ENCODE measurements around the gene STPG2. TPM values are rescaled to one million over a fixed set of nuclear protein-coding genes. Genes with fewer than 3 reads are reported as not detected.

STPG2 gene
- total RNA-seq, 1 donor from 2014 or later = not detected

DNA sequence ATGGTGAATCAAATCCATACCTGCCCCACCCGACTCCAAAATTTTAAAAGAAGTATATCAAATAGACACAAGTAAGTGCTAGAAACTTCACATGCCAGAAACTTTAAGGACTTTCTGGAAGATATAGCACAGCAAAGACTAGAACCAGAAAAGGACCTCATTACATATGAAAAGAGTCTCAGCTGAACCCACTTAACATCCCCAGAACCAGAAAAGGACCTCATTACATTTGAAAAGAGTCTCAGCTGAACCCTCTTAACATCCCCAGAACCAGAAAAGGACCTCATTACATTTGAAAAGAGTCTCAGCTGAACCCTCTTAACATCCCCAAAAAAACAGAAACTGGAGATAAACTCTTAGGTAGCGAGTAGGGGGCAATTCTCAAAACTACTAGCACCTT lies 32.3 kb downstream of the STPG2 start:
- Histone ChIP-seq H3K36me3 (ENCODE audit: control insufficient read depth, insufficient read depth, low read length) (no peaks in the 10 kb centered on the region), H3K27me3 (ENCODE audit: control insufficient read depth, insufficient read depth, low read length) (no peaks in the 10 kb centered on the region), H3K4me3 (ENCODE audit: low read depth, low read length) (no peak overlapping the region)
- DNase-seq (ENCODE audit: low read depth) (no peak), FAIRE-seq (no peak)
- TF ChIP-seq, protein P1, sequence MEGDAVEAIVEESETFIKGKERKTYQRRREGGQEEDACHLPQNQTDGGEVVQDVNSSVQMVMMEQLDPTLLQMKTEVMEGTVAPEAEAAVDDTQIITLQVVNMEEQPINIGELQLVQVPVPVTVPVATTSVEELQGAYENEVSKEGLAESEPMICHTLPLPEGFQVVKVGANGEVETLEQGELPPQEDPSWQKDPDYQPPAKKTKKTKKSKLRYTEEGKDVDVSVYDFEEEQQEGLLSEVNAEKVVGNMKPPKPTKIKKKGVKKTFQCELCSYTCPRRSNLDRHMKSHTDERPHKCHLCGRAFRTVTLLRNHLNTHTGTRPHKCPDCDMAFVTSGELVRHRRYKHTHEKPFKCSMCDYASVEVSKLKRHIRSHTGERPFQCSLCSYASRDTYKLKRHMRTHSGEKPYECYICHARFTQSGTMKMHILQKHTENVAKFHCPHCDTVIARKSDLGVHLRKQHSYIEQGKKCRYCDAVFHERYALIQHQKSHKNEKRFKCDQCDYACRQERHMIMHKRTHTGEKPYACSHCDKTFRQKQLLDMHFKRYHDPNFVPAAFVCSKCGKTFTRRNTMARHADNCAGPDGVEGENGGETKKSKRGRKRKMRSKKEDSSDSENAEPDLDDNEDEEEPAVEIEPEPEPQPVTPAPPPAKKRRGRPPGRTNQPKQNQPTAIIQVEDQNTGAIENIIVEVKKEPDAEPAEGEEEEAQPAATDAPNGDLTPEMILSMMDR (IDR thresholded peaks at IDR 0.05; ENCODE audit: insufficient read depth, low read length, severe bottlenecking) = no peak

DNA sequence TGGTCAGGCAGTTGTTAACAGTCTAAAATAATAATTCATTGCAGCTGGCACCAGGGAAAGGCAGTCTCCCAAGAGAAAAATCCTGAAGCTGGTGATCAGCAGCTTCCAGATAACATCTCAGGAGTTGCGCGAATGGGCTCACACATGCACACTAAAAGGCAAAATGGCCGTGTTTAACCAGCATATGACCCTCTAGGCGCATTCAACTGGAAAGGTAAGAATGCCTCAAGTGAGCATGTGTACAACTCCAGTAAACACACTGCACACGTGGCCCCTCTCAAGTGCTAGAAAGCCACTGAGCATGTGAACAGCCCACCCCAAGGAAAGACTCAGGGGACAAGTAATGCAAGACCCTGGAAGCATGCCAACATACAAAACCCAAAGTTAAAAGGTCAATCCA lies 33.1 kb downstream of the STPG2 start:
- TF ChIP-seq, protein P1 (IDR thresholded peaks at IDR 0.05; ENCODE audit: insufficient read depth, low read length, severe bottlenecking) = no peak
- Histone ChIP-seq H3K36me3 (ENCODE audit: control insufficient read depth, insufficient read depth, low read length) (no peaks in the 10 kb centered on the region), H3K4me3 (ENCODE audit: low read depth, low read length) (no peak overlapping the region), H3K27me3 (ENCODE audit: control insufficient read depth, insufficient read depth, low read length) (no peaks in the 10 kb centered on the region)
- DNase-seq (ENCODE audit: low read depth) = no peak
- FAIRE-seq = no peak

DNA sequence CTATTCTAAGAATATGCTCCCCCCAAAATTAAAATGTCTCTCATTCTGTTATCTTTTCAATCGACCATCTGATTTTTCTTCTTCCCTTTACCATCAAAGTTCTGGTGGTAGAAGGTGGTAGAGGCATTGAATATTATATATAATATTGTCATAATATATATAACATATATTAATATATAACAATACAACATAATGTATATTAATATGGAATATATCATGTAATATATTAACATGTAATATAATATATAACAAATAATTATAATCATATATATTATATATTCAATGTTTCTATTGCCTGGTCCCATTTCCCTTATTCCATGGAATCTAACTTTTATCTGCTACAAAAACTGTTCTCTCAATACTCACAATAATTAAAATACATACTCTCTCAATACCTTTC lies 40.6 kb downstream of the STPG2 start:
- no peak overlapping the region for H3K4me3 ChIP-seq (ENCODE audit: low read depth, low read length)
- no peaks in the 10 kb centered on the region for H3K36me3 ChIP-seq (ENCODE audit: control insufficient read depth, insufficient read depth, low read length)
- TF ChIP-seq, protein P1 (IDR thresholded peaks at IDR 0.05; ENCODE audit: insufficient read depth, low read length, severe bottlenecking) = no peak
- DNase-seq (ENCODE audit: low read depth) (no peak), FAIRE-seq (no peak)
- H3K27me3 ChIP-seq (ENCODE audit: control insufficient read depth, insufficient read depth, low read length) = no peaks in the 10 kb centered on the region

DNA sequence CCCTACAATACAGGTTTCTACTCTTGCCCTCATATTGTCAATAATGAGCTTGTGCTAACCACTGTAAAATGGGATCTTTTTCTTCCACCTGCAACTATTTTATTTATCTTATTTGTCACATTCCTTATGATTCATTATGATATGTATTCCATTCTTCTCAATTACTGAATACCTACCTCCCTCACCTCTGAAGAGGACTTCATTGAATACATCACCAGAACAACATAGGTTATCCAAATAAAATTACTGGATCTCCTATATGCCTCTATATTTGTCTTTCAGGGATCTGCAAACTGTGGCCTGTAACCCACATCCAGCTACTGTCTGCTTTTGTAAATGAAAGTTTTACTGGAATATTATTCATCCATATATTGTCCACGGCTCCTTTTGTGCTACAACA lies 41.3 kb downstream of the STPG2 start:
- FAIRE-seq (no peak), DNase-seq (ENCODE audit: low read depth) (peak; percentile 23)
- H3K4me3 ChIP-seq (ENCODE audit: low read depth, low read length) = no peak overlapping the region
- H3K27me3 ChIP-seq (ENCODE audit: control insufficient read depth, insufficient read depth, low read length) = no peaks in the 10 kb centered on the region
- no peaks in the 10 kb centered on the region for H3K36me3 ChIP-seq (ENCODE audit: control insufficient read depth, insufficient read depth, low read length)
- TF ChIP-seq, protein P1 (IDR thresholded peaks at IDR 0.05; ENCODE audit: insufficient read depth, low read length, severe bottlenecking) = no peak

DNA sequence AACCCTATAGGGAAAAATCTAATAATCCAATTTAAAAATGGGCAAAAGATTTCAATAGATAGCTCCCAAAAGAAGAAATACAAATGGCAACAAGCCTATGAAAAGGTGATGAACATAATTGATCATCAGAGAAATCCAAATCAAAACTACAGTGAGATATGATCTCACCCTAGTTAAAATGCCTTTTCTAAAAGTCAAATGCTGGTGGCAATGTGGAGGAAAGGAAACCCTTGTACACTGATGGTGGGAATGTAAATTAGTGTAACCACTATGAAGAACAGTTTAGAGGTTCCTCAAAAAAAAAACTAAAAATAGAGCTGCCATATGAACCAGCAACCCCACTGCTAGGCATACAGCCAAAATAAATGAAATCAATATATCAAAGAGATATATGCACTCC lies 44.5 kb downstream of the STPG2 start:
- Histone ChIP-seq H3K4me3 (ENCODE audit: low read depth, low read length) (no peak overlapping the region), H3K36me3 (ENCODE audit: control insufficient read depth, insufficient read depth, low read length) (no peaks in the 10 kb centered on the region), H3K27me3 (ENCODE audit: control insufficient read depth, insufficient read depth, low read length) (no peaks in the 10 kb centered on the region)
- FAIRE-seq = no peak
- DNase-seq (ENCODE audit: low read depth) = no peak
- TF ChIP-seq, protein P1 (IDR thresholded peaks at IDR 0.05; ENCODE audit: insufficient read depth, low read length, severe bottlenecking) = no peak

DNA sequence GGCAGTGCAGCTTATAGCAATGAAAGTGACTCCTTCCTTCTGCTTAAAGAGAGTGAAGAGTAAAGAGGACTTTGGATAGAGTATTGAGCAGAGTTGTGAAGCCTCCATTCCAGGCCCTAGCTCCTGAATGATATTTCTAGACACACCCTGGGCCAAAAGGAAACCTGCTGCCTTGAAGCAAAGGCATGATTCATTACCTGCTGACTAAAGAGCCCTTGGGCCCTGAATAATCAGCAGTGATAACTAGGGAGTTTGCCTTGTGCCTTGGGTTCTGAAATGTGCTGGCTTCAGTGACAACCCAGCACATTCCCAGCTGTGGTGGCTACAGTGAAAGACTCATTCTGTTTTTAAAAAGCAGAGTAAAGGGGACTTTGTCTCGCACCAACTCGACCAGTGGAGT lies 49.2 kb downstream of the STPG2 start:
- DNase-seq (ENCODE audit: low read depth) (peak; percentile 80), FAIRE-seq (peak; percentile 62)
- H3K4me3 ChIP-seq (ENCODE audit: low read depth, low read length) = no peak overlapping the region
- no peaks in the 10 kb centered on the region for H3K36me3 ChIP-seq (ENCODE audit: control insufficient read depth, insufficient read depth, low read length)
- TF ChIP-seq, protein P1 (IDR thresholded peaks at IDR 0.05; ENCODE audit: insufficient read depth, low read length, severe bottlenecking) = no peak
- H3K27me3 ChIP-seq (ENCODE audit: control insufficient read depth, insufficient read depth, low read length) = no peaks in the 10 kb centered on the region
